Measurements from ENCODE around the gene CSTPP1. TPM values are rescaled to one million over a fixed set of nuclear protein-coding genes. Genes with fewer than 3 reads are reported as not detected.

CSTPP1 gene
- total RNA-seq, 6 experiments from 2014 or later: 19.4 to 29.2 (median 27.1) TPM

- H3K36me3 Mint-ChIP-seq (ENCODE audit: low read depth): no peaks in the 10 kb centered on the region; the same call in 1 of the 2 replicates
- peak overlapping the region; percentile 20; the same call in 1 of the 2 replicates for H3K27ac Mint-ChIP-seq
- H3K4me1 Mint-ChIP-seq (ENCODE audit: low read depth): peaks cover 24% of the 10 kb centered on the region
- H3K4me3 Mint-ChIP-seq: no peak overlapping the region
- H3K9me3 Mint-ChIP-seq: no peaks in the 10 kb centered on the region
- H3K27me3 Mint-ChIP-seq (ENCODE audit: insufficient read depth): peaks cover 6% of the 10 kb centered on the region
- no peak for TF ChIP-seq CTCF (IDR thresholded peaks at IDR 0.05)
- no peak for DNase-seq
Observed at GRCh38 chr11:47158242-47158641, 221.7 kb downstream of the CSTPP1 start.

- no peak for TF ChIP-seq CTCF (IDR thresholded peaks at IDR 0.05)
- peaks cover 6% of the 10 kb centered on the region; the same call in 1 of the 2 replicates for H3K36me3 Mint-ChIP-seq (ENCODE audit: low read depth)
- no peak overlapping the region for H3K4me3 Mint-ChIP-seq
- H3K9me3 Mint-ChIP-seq: no peaks in the 10 kb centered on the region
- no peak overlapping the region for H3K27ac Mint-ChIP-seq
- DNase-seq: no peak
- peaks cover 11% of the 10 kb centered on the region; the same call in 1 of the 2 replicates for H3K4me1 Mint-ChIP-seq (ENCODE audit: low read depth)
- H3K27me3 Mint-ChIP-seq (ENCODE audit: insufficient read depth): peaks cover 6% of the 10 kb centered on the region
Observed at GRCh38 chr11:47160753-47161133, 224.2 kb downstream of the CSTPP1 start.

GRCh38 chr11:47161134-47161854 lies 224.7 kb downstream of the CSTPP1 start:
- DNase-seq: peak; percentile 41
- H3K4me1 Mint-ChIP-seq (ENCODE audit: low read depth): peaks cover 11% of the 10 kb centered on the region; the same call in 1 of the 2 replicates
- TF ChIP-seq CTCF (IDR thresholded peaks at IDR 0.05): peak; percentile 83
- no peak overlapping the region for H3K4me3 Mint-ChIP-seq
- no peaks in the 10 kb centered on the region for H3K9me3 Mint-ChIP-seq
- H3K27me3 Mint-ChIP-seq (ENCODE audit: insufficient read depth): peaks cover 6% of the 10 kb centered on the region
- H3K36me3 Mint-ChIP-seq (ENCODE audit: low read depth): peaks cover 6% of the 10 kb centered on the region
- 0 out of 2 replicates have a peak overlapping the region, but pooled peaks have one; percentile 33 for H3K27ac Mint-ChIP-seq

GRCh38 chr11:47161890-47162289 lies 225.3 kb downstream of the CSTPP1 start:
- DNase-seq: no peak
- H3K27me3 Mint-ChIP-seq (ENCODE audit: insufficient read depth): peaks cover 8% of the 10 kb centered on the region

GRCh38 chr11:47162426-47162825 lies 225.9 kb downstream of the CSTPP1 start:
- Mint-ChIP-seq H3K27ac (no peak overlapping the region), H3K4me3 (no peak overlapping the region), H3K4me1 (ENCODE audit: low read depth) (peaks cover 11% of the 10 kb centered on the region; the same call in 1 of the 2 replicates), H3K9me3 (no peaks in the 10 kb centered on the region), H3K36me3 (ENCODE audit: low read depth) (peaks cover 6% of the 10 kb centered on the region), H3K27me3 (ENCODE audit: insufficient read depth) (peaks cover 8% of the 10 kb centered on the region)
- no peak for DNase-seq
- no peak for TF ChIP-seq CTCF (IDR thresholded peaks at IDR 0.05)

More at GRCh38 chr11:47161890-47162289, 225.3 kb downstream of the CSTPP1 start:
- H3K36me3 Mint-ChIP-seq (ENCODE audit: low read depth): peaks cover 6% of the 10 kb centered on the region
- no peaks in the 10 kb centered on the region for H3K9me3 Mint-ChIP-seq
- 0 out of 2 replicates have a peak overlapping the region, but pooled peaks have one; percentile 33 for H3K27ac Mint-ChIP-seq
- H3K4me3 Mint-ChIP-seq: no peak overlapping the region
- peaks cover 11% of the 10 kb centered on the region; the same call in 1 of the 2 replicates for H3K4me1 Mint-ChIP-seq (ENCODE audit: low read depth)
- TF ChIP-seq CTCF (IDR thresholded peaks at IDR 0.05): no peak
